Dedifferentiated amniotic fluid mesenchymal stem cell (primary cell): ENCODE data around the gene REV3L.
A peak's percentile ranks its signal among the peaks of the same experiment; 100 is the strongest.
"Not testable (repeated sequence)": the region's sequence is repeated elsewhere in the genome, so short reads cannot be mapped to it uniquely, and the experiment has no call there.

Experiments used
- DNase-seq: peaks from one replicate; pipeline ENCODE4 v3.0.0-alpha.2; 2016; ENCODE audit errors: extremely low spot score

Gene REV3L, protein sequence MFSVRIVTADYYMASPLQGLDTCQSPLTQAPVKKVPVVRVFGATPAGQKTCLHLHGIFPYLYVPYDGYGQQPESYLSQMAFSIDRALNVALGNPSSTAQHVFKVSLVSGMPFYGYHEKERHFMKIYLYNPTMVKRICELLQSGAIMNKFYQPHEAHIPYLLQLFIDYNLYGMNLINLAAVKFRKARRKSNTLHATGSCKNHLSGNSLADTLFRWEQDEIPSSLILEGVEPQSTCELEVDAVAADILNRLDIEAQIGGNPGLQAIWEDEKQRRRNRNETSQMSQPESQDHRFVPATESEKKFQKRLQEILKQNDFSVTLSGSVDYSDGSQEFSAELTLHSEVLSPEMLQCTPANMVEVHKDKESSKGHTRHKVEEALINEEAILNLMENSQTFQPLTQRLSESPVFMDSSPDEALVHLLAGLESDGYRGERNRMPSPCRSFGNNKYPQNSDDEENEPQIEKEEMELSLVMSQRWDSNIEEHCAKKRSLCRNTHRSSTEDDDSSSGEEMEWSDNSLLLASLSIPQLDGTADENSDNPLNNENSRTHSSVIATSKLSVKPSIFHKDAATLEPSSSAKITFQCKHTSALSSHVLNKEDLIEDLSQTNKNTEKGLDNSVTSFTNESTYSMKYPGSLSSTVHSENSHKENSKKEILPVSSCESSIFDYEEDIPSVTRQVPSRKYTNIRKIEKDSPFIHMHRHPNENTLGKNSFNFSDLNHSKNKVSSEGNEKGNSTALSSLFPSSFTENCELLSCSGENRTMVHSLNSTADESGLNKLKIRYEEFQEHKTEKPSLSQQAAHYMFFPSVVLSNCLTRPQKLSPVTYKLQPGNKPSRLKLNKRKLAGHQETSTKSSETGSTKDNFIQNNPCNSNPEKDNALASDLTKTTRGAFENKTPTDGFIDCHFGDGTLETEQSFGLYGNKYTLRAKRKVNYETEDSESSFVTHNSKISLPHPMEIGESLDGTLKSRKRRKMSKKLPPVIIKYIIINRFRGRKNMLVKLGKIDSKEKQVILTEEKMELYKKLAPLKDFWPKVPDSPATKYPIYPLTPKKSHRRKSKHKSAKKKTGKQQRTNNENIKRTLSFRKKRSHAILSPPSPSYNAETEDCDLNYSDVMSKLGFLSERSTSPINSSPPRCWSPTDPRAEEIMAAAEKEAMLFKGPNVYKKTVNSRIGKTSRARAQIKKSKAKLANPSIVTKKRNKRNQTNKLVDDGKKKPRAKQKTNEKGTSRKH (N-terminal part only)

GRCh38 chr6:111482959-111483735 is at the start of gene REV3L:
REV3L (minus strand) TSS chr6:111483218; CDS start chr6:111482888, 330 bp downstream.
- peak; percentile 84 for DNase-seq

DNA sequence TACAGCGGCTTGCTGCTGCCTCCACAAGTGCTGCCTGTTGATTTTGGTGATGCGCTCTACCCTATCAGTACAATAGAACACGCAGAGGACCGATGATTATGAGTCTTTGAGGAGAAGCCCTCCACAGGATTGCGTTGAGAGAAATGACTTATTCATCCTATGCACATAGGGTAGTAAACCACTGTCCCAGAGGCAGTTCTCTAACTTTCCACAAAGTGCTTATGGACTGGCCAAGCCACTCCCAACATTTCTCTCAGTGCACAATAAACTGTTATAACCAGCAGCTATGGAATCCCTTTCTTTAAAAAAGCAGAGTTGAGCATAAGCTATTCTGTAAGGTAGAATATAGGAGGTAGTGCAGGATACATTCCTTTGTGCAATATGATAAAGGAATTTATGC is 48.2 kb upstream of the REV3L start:
- no peak for DNase-seq

- no peak for DNase-seq
Measured at GRCh38 chr6:111530667-111531066, 47.6 kb upstream of the REV3L start.

DNA sequence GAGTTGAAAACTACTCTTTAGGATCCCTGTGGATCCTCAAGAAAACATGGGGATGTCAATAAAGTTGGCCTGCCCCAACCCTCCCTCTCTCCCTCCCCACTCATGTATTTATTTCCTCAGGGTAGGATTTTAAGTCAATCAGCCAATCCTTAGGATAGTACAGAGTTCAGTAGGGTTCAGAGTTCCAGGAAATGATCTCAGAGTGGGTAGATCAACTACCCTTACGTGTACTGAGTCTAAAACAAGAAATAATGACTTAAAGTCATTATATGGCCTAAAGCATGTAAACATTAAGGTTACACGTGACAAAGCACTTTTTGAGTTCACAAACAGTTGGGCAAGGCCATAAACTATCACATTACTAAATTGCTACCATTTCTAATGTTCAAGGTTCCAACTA is 47.2 kb upstream of the REV3L start:
- no peak for DNase-seq

- DNase-seq, result no peak
Measured at GRCh38 chr6:111527367-111527766, 44.3 kb upstream of the REV3L start.

DNA sequence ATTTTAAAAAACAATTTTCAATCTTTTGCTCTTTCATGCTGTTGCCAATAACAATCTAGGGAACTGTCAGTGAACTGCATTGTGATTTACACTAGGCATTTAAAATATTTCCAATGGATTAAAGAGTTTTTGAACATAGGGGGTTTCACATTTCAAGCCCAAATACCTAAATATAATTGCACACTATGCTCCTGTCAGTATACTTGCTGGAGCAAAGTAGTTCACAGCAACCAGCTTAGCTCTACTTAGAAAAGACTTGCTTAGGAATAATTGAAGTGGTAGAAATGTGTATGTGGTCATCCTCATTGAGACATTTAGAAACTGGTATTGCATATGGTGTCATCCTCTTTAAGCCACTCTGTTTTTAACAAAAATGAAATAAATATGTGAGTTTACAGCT is 41.7 kb upstream of the REV3L start:
- no peak for DNase-seq

GRCh38 chr6:111524252-111524651 is 41.2 kb upstream of the REV3L start:
- DNase-seq, result no peak

- no peak for DNase-seq
Measured at GRCh38 chr6:111523484-111524167, 40.6 kb upstream of the REV3L start.

GRCh38 chr6:111522393-111523020 is 39.5 kb upstream of the REV3L start:
- DNase-seq, result no peak

DNA sequence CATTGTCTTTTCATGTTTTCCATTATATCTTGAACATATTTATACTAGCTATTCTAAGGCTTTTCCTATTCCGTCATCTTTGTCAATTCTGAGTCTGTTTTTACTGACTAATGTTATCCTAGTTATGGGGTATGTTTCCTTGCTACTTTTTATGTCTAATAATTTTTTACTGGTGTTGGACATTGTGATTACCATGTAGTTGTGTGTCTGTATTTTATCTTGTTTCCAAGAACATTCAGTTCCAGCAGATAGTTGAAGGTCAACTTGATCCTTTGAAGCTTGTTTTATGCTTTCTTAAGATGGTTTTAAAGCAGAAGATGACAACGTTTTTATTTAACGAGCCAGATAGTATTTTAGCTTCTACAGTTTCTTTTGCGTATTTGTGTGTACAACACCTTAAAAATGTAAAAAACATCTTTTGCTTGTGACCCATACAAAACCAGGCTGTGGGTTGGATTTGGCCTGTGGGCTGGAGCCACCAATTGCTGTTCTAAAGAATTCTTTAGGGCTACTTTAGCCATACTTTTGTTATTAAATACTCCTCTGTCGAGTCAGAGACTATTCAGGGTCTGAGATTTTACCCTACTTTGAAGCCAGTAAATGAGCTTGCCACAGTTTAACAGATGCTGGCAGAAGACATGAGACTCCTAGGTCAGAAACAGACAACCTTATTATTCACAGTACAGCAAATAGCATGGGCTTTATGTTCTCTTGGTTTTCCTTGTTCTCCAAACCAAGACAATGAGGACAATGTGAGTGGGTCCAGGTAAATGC is 38.7 kb upstream of the REV3L start:
- DNase-seq, result no peak

DNA sequence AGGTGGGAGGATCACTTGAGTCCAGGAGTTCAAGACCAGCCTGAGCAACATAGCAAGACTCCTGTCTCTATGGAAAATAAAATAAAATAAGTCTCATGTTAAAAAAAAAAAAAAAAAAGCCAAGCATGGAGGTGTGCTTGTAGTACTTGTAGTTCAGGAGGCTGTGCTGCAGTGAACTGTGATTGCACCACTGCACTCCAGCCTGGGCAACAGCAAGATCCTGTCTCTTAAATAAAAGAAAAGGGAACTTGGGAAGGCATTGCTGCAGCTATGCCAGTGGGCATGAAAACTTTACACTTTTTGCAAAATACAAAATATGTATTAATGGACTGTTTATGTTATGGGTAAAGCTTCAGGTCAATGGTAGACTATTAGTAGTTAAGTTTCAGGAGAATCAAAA is 37.5 kb upstream of the REV3L start:
- no peak for DNase-seq

GRCh38 chr6:111517965-111518364 is 34.9 kb upstream of the REV3L start:
- DNase-seq, result no peak

- no peak for DNase-seq
Measured at GRCh38 chr6:111515259-111515658, 32.2 kb upstream of the REV3L start.

DNA sequence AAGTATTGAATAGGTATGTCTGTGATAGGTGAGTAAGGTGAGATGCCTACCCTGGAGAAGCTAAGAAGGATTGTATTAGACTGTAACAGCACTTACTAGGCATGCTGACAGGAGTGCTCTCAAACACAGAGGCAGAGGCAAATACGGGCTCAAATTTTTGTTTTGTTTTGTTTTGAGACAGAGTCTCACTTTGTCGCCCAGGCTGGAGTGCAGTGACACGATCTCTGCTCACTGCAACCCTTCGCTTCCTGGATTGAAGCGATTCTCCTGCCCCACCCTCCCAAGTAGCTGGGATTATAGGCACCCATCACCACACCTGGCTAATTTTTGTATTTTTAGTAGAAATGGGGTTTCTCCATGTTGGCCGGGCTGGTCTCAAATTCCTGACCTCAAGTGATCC is 31.5 kb upstream of the REV3L start:
- not testable (repeated sequence) for DNase-seq

GRCh38 chr6:111507219-111507618 is 24.2 kb upstream of the REV3L start:
- not testable (repeated sequence) for DNase-seq

GRCh38 chr6:111505498-111505897 is 22.5 kb upstream of the REV3L start:
- DNase-seq, result not testable (repeated sequence)

GRCh38 chr6:111503660-111504059 is 20.6 kb upstream of the REV3L start:
- no peak for DNase-seq

- no peak for DNase-seq
Measured at GRCh38 chr6:111503194-111503593, 20.2 kb upstream of the REV3L start.

DNA sequence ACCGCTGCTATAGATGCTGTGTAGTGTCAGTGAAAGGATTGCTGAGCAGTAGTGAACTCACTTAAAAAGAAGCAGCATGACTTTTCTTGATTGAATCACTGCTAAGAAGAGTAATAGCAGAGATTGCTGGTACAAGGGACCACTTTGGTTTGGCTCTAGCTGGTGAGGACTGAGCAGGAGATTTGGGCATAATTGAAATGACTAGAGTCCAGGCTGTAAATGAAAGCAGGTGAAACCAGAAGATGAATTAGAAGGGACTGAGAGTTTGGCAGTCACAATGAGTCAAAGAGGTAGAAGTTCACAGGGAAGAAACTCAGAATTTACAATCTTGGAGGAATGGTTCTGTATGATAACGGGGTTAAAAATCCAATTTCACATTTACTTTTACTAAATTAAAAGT is 19.1 kb upstream of the REV3L start:
- DNase-seq, result no peak
